GM23248 (cell line): ENCODE results near the gene FZD4. TPM values are rescaled to one million over a fixed set of nuclear protein-coding genes. Genes with fewer than 3 reads are reported as not detected.
A peak's percentile ranks its signal among the peaks of the same experiment; 100 is the strongest.

Experiments
- DNase-seq: peaks from one replicate; pipeline ENCODE4 v3.0.0-alpha.2; 2015
- H2AFZ ChIP-seq: fragments of 200-600 bp; sonication (generic); 2 replicates; pipeline ENCODE4 v1.6.1; 2016; ENCODE audit warnings: antibody characterized with exemption
- H3F3A ChIP-seq: fragments of 200-600 bp; sonication (generic); 2 replicates; pipeline ENCODE4 v1.6.1; 2016; ENCODE audit warnings: mild to moderate bottlenecking, antibody characterized with exemption, mixed run types; ENCODE audit not compliant: insufficient read depth
- H3K27ac ChIP-seq: fragments of 200-600 bp; sonication (generic); 2 replicates; pipeline ENCODE4 v1.5.1; 2016; ENCODE audit warnings: mild to moderate bottlenecking
- H3K27me3 ChIP-seq: fragments of 200-600 bp; sonication (generic); replicated peaks from 2 replicates; pipeline ENCODE4 v1.6.1; 2016; ENCODE audit warnings: mild to moderate bottlenecking; ENCODE audit not compliant: insufficient read depth
- H3K36me3 ChIP-seq: fragments of 200-600 bp; sonication (generic); 2 replicates; pipeline ENCODE4 v1.6.1; 2016; ENCODE audit warnings: low read depth, mild to moderate bottlenecking
- H3K4me1 ChIP-seq: fragments of 200-600 bp; sonication (generic); 2 replicates; pipeline ENCODE4 v1.6.1; 2016; ENCODE audit warnings: mild to moderate bottlenecking; ENCODE audit not compliant: insufficient read depth
- H3K4me2 ChIP-seq: fragments of 200-600 bp; sonication (generic); one replicate; pipeline ENCODE4 v1.6.1; 2016; ENCODE audit warnings: mild to moderate bottlenecking; ENCODE audit not compliant: unreplicated experiment
- H3K4me3 ChIP-seq: fragments of 200-600 bp; sonication (generic); 2 replicates; pipeline ENCODE4 v1.5.1; 2016; ENCODE audit warnings: mild to moderate bottlenecking
- H3K79me2 ChIP-seq: fragments of 200-600 bp; sonication (generic); 2 replicates; pipeline ENCODE4 v1.6.1; 2016; ENCODE audit warnings: mild to moderate bottlenecking; ENCODE audit not compliant: insufficient read depth
- H3K9ac ChIP-seq: fragments of 200-600 bp; sonication (generic); 2 replicates; pipeline ENCODE4 v1.6.1; 2016; ENCODE audit warnings: mild to moderate bottlenecking
- H3K9me2 ChIP-seq: fragments of 200-600 bp; sonication (generic); 2 replicates; pipeline ENCODE4 v1.6.1; 2016; ENCODE audit warnings: mixed run types, mild to moderate bottlenecking, moderate library complexity; ENCODE audit not compliant: insufficient read depth
- H3K9me3 ChIP-seq: fragments of 200-600 bp; sonication (generic); one replicate; pipeline ENCODE4 v1.6.1; 2017; ENCODE audit warnings: low read depth
- H4K20me1 ChIP-seq: fragments of 200-600 bp; sonication (generic); 2 replicates; pipeline ENCODE4 v1.6.0; 2016; ENCODE audit not compliant: insufficient read depth
- EZH2 ChIP-seq: fragments of 200-600 bp; sonication (generic); IDR thresholded peaks from 2 replicates; pipeline ENCODE4 v1.6.1; 2018; ENCODE audit warnings: antibody characterized with exemption, mild to moderate bottlenecking; ENCODE audit not compliant: insufficient read depth, poor library complexity, severe bottlenecking
- EZH2phosphoT487 ChIP-seq: fragments of 200-600 bp; sonication (generic); IDR thresholded peaks from 2 replicates; pipeline ENCODE4 v1.6.1; 2018; ENCODE audit warnings: antibody characterized with exemption, moderate library complexity, mild to moderate bottlenecking, low read depth; ENCODE audit not compliant: insufficient read depth
- WGBS, 2 experiments: methylation state at CpG; one replicate each; pipeline ENCODE4 v1.1.6; 2015 to 2017; ENCODE audit warnings: low lambda C conversion rate in 2 of 2, low coverage in 1 of 2; ENCODE audit errors: missing lambda C conversion rate in 2 of 2; 5-methylcytosine and 5-hydroxymethylcytosine counted together
- in situ Hi-C: fragments of 300-500 bp; cut with MboI; formaldehyde crosslinking; loops from 2 replicates; pipeline ENCODE4 v1.15.0; 2020
- polyA plus RNA-seq: library from polyadenylated mRNA; unstranded; fragments of >200 nt; fragmentation: Nextera tagmentation; extraction: Ambion mirVana; gene quantifications from 2 replicates; pipeline ENCODE4 v1.2.1, GENCODE V29; 2016
- total RNA-seq: library from RNA; depleted of rRNA; stranded (reverse); fragments of >200 nt; shearing (Covaris generic); gene quantifications from 2 replicates; pipeline ENCODE4 v1.2.3, GENCODE V29; 2014

Gene FZD4
- total and polyA plus RNA-seq, 2 experiments from 2014 or later, result 8.3 to 21.3 TPM

DNA sequence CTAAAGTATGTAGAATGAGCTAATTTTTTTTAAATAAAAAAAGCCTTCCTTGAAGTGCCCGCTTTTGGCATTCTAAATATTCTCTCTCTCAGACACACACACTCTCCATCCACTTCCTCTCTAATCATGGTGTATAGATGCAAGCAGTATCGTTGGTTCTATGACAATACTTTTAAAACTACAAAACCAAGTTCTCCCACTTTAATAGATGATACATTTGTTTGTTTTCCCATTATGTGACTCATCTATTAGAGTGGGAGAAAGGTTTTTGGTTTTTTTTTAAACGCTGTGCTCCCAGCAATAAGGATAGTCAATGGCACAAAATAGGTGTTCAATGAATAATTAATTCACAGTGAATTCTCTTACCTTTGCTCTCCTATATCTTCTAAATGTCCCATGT, 44.6 kb downstream of the FZD4 start:
- Histone ChIP-seq H3K4me2 (no peak overlapping the region), H3K36me3 (peaks cover 5% of the 10 kb centered on the region; the same call in 1 of the 2 replicates), H3F3A (no peaks in the 10 kb centered on the region), H3K27ac (no peak overlapping the region), H3K9me3 (no peaks in the 10 kb centered on the region), H3K9me2 (no peaks in the 10 kb centered on the region), H3K79me2 (no peaks in the 10 kb centered on the region), H2AFZ (no peak overlapping the region), H3K27me3 (no peaks in the 10 kb centered on the region), H3K4me1 (peaks cover 17% of the 10 kb centered on the region), H3K9ac (no peak overlapping the region), H4K20me1 (no peaks in the 10 kb centered on the region), H3K4me3 (no peak overlapping the region)
- TF ChIP-seq EZH2phosphoT487 (no peak), EZH2 (no peak)
- 47 to 48% methylated on average over 3 of the region's 3 CpGs for WGBS, 2 experiments
- DNase-seq, result peak; percentile 44
- in situ Hi-C loops, result no loop called here

DNA sequence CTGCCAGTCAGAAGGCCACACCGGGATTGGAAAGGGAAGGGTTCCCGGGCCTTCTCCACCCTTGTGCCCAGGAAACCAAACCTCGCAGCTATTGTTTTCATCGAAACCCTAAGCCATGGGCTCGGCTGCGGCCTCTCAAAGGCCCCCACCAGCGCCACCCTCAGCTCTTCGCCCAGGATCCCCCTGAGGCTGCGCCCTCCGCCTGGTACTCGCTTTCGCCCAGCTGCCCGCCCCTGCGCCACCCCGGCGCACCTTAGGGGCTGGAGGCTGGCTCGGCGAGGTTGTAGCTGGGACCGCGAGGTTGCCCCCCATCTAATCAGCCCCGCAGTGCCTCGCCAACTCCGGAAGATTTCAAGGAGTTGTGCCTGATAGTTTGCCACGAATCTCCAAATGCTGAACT, 49.0 kb downstream of the FZD4 start:
- DNase-seq, result no peak
- H4K20me1 ChIP-seq, result no peaks in the 10 kb centered on the region
- H3K27me3 ChIP-seq, result no peaks in the 10 kb centered on the region
- in situ Hi-C loops, result loop anchor here (10.0 kb wide), 1 partner anchor 451 kb away; no protein-coding TSS in a partner anchor
- no peak overlapping the region for H3K27ac ChIP-seq
- no peaks in the 10 kb centered on the region for H3K9me2 ChIP-seq
- peaks cover 7% of the 10 kb centered on the region for H3K4me1 ChIP-seq
- no peak overlapping the region for H3K4me2 ChIP-seq
- no peak overlapping the region for H3K9ac ChIP-seq
- 92 to 93% methylated on average over 24 of the region's 24 CpGs for WGBS, 2 experiments
- H3F3A ChIP-seq, result no peaks in the 10 kb centered on the region
- no peaks in the 10 kb centered on the region for H3K79me2 ChIP-seq
- no peak overlapping the region for H2AFZ ChIP-seq
- no peak overlapping the region for H3K4me3 ChIP-seq
- no peaks in the 10 kb centered on the region for H3K9me3 ChIP-seq
- H3K36me3 ChIP-seq, result no peaks in the 10 kb centered on the region
- TF ChIP-seq EZH2 (no peak), EZH2phosphoT487 (no peak)

GRCh38 chr11:86905252-86905651, 49.9 kb downstream of the FZD4 start:
- 96 to 97% methylated on average over 3 of the region's 3 CpGs for WGBS, 2 experiments
- Histone ChIP-seq H3K36me3 (no peaks in the 10 kb centered on the region), H3K9ac (no peak overlapping the region), H3K79me2 (no peaks in the 10 kb centered on the region), H2AFZ (no peak overlapping the region), H3F3A (no peaks in the 10 kb centered on the region), H3K4me2 (no peak overlapping the region), H3K9me3 (no peaks in the 10 kb centered on the region), H3K4me1 (peaks cover under 1% of the 10 kb centered on the region), H3K27ac (no peak overlapping the region), H3K27me3 (no peaks in the 10 kb centered on the region), H3K9me2 (no peaks in the 10 kb centered on the region), H4K20me1 (no peaks in the 10 kb centered on the region), H3K4me3 (no peak overlapping the region)
- TF ChIP-seq EZH2, result no peak
- no peak for TF ChIP-seq EZH2phosphoT487
- no peak for DNase-seq
- in situ Hi-C loops, result loop anchor here (10.0 kb wide), 1 partner anchor 450 kb away; no protein-coding TSS in a partner anchor

GRCh38 chr11:86904001-86904400, 51.2 kb downstream of the FZD4 start:
- Histone ChIP-seq H3F3A (no peaks in the 10 kb centered on the region), H3K79me2 (no peaks in the 10 kb centered on the region), H3K36me3 (no peaks in the 10 kb centered on the region), H3K27me3 (no peaks in the 10 kb centered on the region), H3K4me2 (no peak overlapping the region), H3K9me3 (no peaks in the 10 kb centered on the region), H3K9ac (no peak overlapping the region), H2AFZ (no peak overlapping the region), H4K20me1 (no peaks in the 10 kb centered on the region), H3K4me1 (no peaks in the 10 kb centered on the region), H3K27ac (no peak overlapping the region), H3K4me3 (no peak overlapping the region), H3K9me2 (no peaks in the 10 kb centered on the region)
- TF ChIP-seq EZH2phosphoT487, result no peak
- TF ChIP-seq EZH2, result no peak
- in situ Hi-C loops, result loop anchor here (10.0 kb wide), 1 partner anchor 449 kb away; no protein-coding TSS in a partner anchor
- no peak for DNase-seq
- WGBS, 2 experiments, result 85 to 86% methylated on average over 2 of the region's 2 CpGs

GRCh38 chr11:86902345-86902744, 52.9 kb downstream of the FZD4 start:
- Histone ChIP-seq H3K79me2 (no peaks in the 10 kb centered on the region), H3F3A (0 out of 2 replicates have a peak, but pooled peaks cover 2% of the 10 kb centered on the region), H3K9me3 (no peaks in the 10 kb centered on the region), H3K9me2 (no peaks in the 10 kb centered on the region), H3K4me1 (no peaks in the 10 kb centered on the region), H3K4me2 (no peak overlapping the region), H3K27me3 (no peaks in the 10 kb centered on the region), H3K9ac (no peak overlapping the region), H3K27ac (no peak overlapping the region), H3K4me3 (no peak overlapping the region), H4K20me1 (no peaks in the 10 kb centered on the region), H2AFZ (no peak overlapping the region), H3K36me3 (no peaks in the 10 kb centered on the region)
- in situ Hi-C loops, result loop anchor here (10.0 kb wide), 1 partner anchor 448 kb away; no protein-coding TSS in a partner anchor
- WGBS, 2 experiments, result 49 to 55% methylated on average over 1 of the region's 1 CpG
- TF ChIP-seq EZH2 (no peak), EZH2phosphoT487 (no peak)
- DNase-seq, result no peak
